ENCODE results near the gene GYS1. TPM values are rescaled to one million over a fixed set of nuclear protein-coding genes. Genes with fewer than 3 reads are reported as not detected.

The GYS1 gene
- total RNA-seq, 1 donor from 2014 or later, result 50.7 TPM

GRCh38 chr19:48985711-48986110 is 7.4 kb downstream of the GYS1 start:
- TF ChIP-seq CTCF (IDR thresholded peaks at IDR 0.05), result no peak
- ATAC-seq (ENCODE audit: low read depth) (no peak), DNase-seq (no peak)
- CTCF ChIA-PET, result no interaction called here
- Mint-ChIP-seq H3K4me3 (no peak overlapping the region), H3K27ac (no peak overlapping the region), H3K4me1 (peaks cover 7% of the 10 kb centered on the region), H3K36me3 (ENCODE audit: low read depth) (peaks cover 58% of the 10 kb centered on the region), H3K27me3 (no peaks in the 10 kb centered on the region), H3K9me3 (no peaks in the 10 kb centered on the region)
- intact Hi-C loops (cut with micrococcal nuclease), result no loop called here
- POLR2A ChIA-PET, result no interaction called here

GRCh38 chr19:48982280-48982679 is 10.8 kb downstream of the GYS1 start:
- no peak overlapping the region for H3K27ac Mint-ChIP-seq
- no peak for TF ChIP-seq CTCF (IDR thresholded peaks at IDR 0.05)
- CTCF ChIA-PET, result no interaction called here
- no peaks in the 10 kb centered on the region for H3K27me3 Mint-ChIP-seq
- ATAC-seq (ENCODE audit: low read depth), result no peak
- no peaks in the 10 kb centered on the region for H3K9me3 Mint-ChIP-seq
- H3K36me3 Mint-ChIP-seq (ENCODE audit: low read depth), result peaks cover 51% of the 10 kb centered on the region
- intact Hi-C loops (cut with micrococcal nuclease), result no loop called here
- H3K4me1 Mint-ChIP-seq, result peaks cover 9% of the 10 kb centered on the region
- no peak for DNase-seq
- H3K4me3 Mint-ChIP-seq, result no peak overlapping the region
- POLR2A ChIA-PET, result interaction anchor here (0.6 to 2.0 kb wide), 2 partner anchors 11 to 68 kb away, joined by 5 to 10 read pairs; partner anchors contain the start of genes GYS1 and RUVBL2

GRCh38 chr19:48977061-48977460 is 16.0 kb downstream of the GYS1 start:
- CTCF ChIA-PET, result interaction anchor here (1.4 to 1.5 kb wide), 2 partner anchors 134 to 182 kb away, joined by 3 to 5 read pairs; no protein-coding TSS in a partner anchor
- Mint-ChIP-seq H3K27me3 (no peaks in the 10 kb centered on the region), H3K9me3 (no peaks in the 10 kb centered on the region), H3K4me1 (peaks cover 8% of the 10 kb centered on the region), H3K4me3 (no peak overlapping the region), H3K36me3 (ENCODE audit: low read depth) (peaks cover 37% of the 10 kb centered on the region), H3K27ac (no peak overlapping the region)
- DNase-seq (no peak), ATAC-seq (ENCODE audit: low read depth) (no peak)
- intact Hi-C loops (cut with micrococcal nuclease), result no loop called here
- POLR2A ChIA-PET, result interaction anchor here (0.5 to 2.6 kb wide), 3 partner anchors 10 to 138 kb away, joined by 4 to 15 read pairs (median 8); partner anchors contain the start of gene FTL
- no peak for TF ChIP-seq CTCF (IDR thresholded peaks at IDR 0.05)

- Mint-ChIP-seq H3K36me3 (ENCODE audit: low read depth) (peaks cover 29% of the 10 kb centered on the region), H3K4me3 (no peak overlapping the region), H3K9me3 (no peaks in the 10 kb centered on the region), H3K27ac (no peak overlapping the region), H3K4me1 (peaks cover 8% of the 10 kb centered on the region), H3K27me3 (no peaks in the 10 kb centered on the region)
- ChIA-PET CTCF (interaction anchor here (0.6 to 1.5 kb wide), 2 partner anchors 133 to 188 kb away, joined by 3 to 5 read pairs; no protein-coding TSS in a partner anchor), POLR2A (interaction anchor here (0.5 to 2.6 kb wide), 9 partner anchors 10 to 339 kb away, joined by 3 to 15 read pairs (median 6); partner anchors contain the start of genes FTL, GYS1, NUCB1 and RUVBL2)
- intact Hi-C loops (cut with micrococcal nuclease), result loop anchor here (1.0 kb wide), 2 partner anchors 11 to 17 kb away; partner anchors contain the start of genes FTL, GYS1 and RUVBL2
- no peak for TF ChIP-seq CTCF (IDR thresholded peaks at IDR 0.05)
- ATAC-seq (ENCODE audit: low read depth), result peak; percentile 64
- no peak for DNase-seq
These were observed 16.9 kb downstream of the GYS1 start for GRCh38 chr19:48975947-48976847.

Data from activated B cell treated with CpG ODN at 0.5 μM for 24 hours (primary cell).